A172 (cell line): ENCODE measurements around the gene FOXD4L6. TPM values are rescaled to one million over a fixed set of nuclear protein-coding genes. Genes with fewer than 3 reads are reported as not detected.
"Not testable (repeated sequence)": the region's sequence is repeated elsewhere in the genome, so short reads cannot be mapped to it uniquely, and the experiment has no call there.

ENCODE experiments used
- DNase-seq: peaks from one replicate; pipeline ENCODE4 v3.0.0-alpha.2; 2015; ENCODE audit warnings: low spot score
- total RNA-seq: library from RNA; depleted of rRNA; stranded (reverse); fragments of >200 nt; shearing (Covaris generic); gene quantifications from 2 replicates; pipeline ENCODE4 v1.2.3, GENCODE V29; 2014; rRNA removed

The FOXD4L6 gene
- total RNA-seq = not detected in 2 replicates

GRCh38 chr9:41128581-41128980 is at the start of gene FOXD4L6:
FOXD4L6 (minus strand) TSS chr9:41128681; CDS start chr9:41128383, 298 bp downstream.
- DNase-seq = not testable (repeated sequence)

- DNase-seq = not testable (repeated sequence)
These were observed 46.5 kb upstream of the FOXD4L6 start for GRCh38 chr9:41174994-41175393.

- DNase-seq = not testable (repeated sequence)
These were observed 21.6 kb upstream of the FOXD4L6 start for GRCh38 chr9:41150116-41150515.

GRCh38 chr9:41141878-41142277 is 13.4 kb upstream of the FOXD4L6 start:
- not testable (repeated sequence) for DNase-seq

DNA sequence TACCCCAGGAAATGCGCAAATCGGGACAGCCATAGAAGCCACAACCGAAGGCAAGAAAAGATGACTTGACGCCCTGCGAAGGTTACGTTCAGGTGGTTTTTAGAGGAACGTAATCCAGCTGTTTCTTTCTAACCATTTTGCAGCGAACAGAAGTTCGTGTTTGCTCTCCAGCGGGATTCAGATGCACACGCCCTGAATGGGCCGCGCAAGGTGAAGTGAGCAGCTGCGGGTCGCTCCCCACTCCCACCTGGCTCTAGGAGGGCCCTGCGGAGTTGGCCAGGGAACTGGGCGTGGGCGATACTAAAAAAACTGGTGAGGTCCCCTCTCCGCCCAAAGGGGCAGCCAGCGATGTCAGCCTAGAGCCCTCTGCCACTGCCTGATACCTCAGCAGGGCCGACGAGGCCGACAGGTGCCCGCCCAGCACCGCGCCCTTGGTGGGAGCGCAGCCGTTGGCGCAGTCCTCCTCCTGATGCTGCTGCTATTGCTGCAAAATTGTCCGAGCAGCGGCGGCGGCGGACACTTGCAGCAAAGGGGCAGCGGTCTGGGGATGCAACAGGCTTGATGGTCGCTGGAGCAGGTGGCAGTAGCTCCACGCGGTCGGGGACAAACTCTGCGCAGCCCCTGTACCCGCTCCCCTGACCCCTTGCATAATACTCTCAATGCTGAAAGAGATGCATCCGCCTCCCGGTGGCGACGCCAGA is 1.6 kb downstream of the FOXD4L6 start:
- not testable (repeated sequence) for DNase-seq

DNA sequence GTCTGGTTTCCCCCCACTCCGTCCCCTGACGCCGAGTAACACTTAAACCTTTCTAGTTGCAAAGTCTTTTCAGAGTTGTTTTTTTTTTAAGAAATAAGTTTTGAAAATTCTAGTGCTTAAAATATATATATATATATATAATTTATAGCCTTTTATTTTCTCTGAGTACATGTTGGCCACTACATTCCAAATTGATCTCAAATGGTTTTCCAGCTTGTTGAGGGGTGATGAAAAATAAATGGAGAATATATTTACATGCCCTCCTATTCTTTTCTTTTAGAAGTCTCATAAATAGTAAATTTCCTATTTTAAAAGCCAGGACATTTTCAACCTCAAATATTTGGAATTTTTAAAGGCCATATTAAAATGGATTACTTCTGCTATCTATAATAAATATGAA is 2.5 kb downstream of the FOXD4L6 start:
- not testable (repeated sequence) for DNase-seq

GRCh38 chr9:41125109-41125658 is 3.3 kb downstream of the FOXD4L6 start:
- DNase-seq = not testable (repeated sequence)

- not testable (repeated sequence) for DNase-seq
These were observed 4.0 kb downstream of the FOXD4L6 start for GRCh38 chr9:41124250-41125108.

DNA sequence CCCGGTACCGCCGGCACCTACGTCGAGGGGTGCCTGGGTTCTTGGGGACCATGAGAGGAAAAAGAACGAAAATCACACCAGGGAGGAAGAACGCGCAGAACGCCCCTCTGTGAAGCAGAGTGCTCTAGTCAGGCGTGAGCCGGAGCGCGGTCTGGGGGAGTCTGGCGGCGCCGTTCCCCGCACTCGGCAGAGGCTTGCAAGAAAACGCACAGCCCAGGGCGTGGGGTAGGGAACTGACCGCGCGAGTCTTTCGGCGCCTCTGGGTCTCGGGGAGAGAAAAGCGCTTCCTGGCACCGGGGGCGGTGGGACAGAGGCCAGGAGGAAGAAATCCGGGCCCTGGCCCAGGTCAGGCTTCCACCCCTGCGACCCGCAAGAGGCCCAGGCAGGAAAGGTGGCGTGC is 4.7 kb downstream of the FOXD4L6 start:
- not testable (repeated sequence) for DNase-seq

- DNase-seq = not testable (repeated sequence)
These were observed 5.1 kb downstream of the FOXD4L6 start for GRCh38 chr9:41123396-41123795.

DNA sequence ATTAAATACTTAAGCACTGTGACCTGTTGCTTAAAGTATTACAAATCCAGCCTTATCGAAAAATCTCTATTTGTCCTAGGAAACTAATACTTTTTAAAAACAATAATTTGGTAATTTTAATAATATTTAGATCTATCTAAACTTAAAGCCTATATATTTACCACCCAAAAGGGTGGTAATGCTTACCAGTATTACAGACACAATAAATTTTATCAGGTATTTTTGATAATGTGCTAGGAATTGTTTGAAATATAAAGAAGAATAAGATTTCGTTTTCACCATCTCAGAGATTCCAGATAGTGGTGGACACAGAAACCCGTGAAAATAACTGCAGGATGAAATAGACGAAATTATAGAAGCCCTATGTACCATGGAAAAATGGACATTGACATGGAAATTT is 7.8 kb downstream of the FOXD4L6 start:
- not testable (repeated sequence) for DNase-seq

DNA sequence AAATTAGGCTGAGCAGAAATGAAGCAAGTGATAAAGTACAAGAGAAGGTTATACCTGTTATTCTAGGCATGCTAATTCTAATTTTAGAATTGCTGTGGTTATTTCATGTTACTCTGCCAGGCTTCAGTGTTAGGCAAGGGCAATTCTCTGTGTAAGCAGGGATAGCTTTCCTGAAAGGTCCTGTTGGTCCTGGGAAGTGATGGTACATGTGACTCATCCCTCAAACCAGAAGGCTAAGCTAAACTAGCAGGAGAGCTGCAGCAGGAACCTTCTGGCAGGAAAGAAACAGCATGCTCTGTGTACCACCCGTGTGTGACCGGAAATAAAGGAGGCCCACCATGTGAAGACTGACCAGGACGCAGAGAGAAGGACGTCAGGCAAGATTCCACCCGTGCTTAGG is 8.8 kb downstream of the FOXD4L6 start:
- DNase-seq = not testable (repeated sequence)

DNA sequence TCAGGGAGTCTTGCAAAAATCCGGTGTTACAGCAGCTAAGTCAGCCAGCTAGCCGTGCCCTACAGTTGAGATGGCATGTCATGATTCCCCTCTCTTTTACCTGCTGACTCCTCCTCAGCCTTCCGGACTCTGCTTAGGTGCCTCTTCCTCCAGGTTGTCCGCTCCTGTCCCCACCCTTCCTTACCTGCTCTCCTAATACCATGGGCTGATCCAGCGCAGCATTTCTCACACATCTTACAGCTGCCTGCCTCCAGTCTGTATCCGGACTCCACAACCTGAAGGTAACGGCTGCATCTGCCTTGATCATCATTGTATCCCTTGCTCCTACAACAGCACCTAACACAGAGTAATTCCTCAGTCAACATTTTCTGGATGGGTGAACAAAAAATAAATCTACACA is 9.2 kb downstream of the FOXD4L6 start:
- DNase-seq = not testable (repeated sequence)

DNA sequence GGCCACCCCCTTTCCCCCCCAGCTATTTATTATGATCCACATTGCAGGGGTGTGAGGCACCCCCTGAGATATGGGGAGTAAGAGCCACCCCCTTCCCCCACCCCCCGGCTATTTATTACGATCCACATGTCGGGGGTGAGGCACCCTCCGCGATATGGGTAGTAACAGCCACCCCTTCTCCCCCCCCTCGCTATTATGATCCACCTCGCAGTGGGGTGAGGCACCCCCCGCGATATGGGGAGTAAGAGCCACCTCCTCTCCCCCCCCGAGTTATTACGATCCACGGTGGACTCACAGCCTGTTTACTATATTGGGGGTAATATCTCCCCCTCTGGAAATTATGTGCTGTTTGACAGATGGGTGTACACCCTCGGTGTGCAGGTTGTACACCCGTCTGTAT is 15.1 kb downstream of the FOXD4L6 start:
- DNase-seq = not testable (repeated sequence)

DNA sequence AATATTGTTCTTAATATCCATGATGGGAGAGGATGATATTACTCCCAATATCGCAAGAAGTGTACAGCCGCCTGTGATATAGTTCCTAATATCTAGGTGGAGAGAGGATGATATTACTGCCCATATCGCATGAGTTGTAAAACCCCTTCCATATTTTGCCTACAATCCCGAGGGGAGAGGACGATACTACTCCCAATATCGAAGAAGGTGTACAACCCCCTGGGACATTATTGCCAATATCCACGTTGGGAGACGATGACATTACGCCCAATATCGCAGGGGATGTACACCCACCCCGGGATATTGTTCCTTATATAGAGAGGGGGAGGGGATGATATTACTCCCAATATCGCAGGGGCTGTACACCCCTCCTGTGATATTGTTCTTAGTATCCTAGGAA is 17.1 kb downstream of the FOXD4L6 start:
- not testable (repeated sequence) for DNase-seq

GRCh38 chr9:41110913-41111312 is 17.6 kb downstream of the FOXD4L6 start:
- DNase-seq = not testable (repeated sequence)

DNA sequence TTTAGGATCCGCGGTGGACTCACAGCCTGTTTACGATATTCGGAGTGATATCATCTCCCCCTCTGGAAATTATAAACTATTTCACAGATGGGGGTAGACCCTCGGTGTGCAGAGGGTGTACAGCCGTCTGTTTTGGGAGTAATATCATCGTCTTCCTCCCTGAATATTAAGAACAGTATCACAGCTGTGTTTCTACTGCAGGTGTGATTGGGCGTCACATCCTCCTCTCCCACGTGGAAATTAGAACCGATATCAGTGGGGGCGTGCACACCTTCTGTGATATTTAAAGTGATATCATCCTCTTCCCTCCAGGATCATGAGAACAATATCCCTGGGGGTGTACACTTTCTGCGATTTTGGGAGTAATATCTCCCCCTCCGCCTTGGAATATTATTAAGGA is 19.2 kb downstream of the FOXD4L6 start:
- not testable (repeated sequence) for DNase-seq

DNA sequence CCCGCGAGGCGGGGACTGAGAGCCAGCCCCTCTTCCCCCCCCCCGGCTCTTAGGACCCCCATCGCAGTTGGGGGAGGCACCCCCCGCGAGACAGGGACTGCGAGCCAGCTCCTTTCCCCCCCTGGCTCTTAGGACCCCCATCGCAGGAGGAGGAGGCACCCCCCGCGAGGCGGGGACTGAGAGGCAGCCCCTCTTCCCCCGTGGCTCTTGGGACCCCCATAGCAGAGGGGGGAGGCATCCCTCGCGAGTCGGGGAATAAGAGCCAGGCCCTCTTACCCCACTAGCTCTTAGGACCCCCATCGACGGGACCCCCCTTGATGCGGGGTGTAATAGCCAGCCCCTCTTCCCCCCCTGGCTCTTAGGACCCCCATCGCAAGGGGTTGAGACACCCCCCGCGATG is 19.7 kb downstream of the FOXD4L6 start:
- not testable (repeated sequence) for DNase-seq

DNA sequence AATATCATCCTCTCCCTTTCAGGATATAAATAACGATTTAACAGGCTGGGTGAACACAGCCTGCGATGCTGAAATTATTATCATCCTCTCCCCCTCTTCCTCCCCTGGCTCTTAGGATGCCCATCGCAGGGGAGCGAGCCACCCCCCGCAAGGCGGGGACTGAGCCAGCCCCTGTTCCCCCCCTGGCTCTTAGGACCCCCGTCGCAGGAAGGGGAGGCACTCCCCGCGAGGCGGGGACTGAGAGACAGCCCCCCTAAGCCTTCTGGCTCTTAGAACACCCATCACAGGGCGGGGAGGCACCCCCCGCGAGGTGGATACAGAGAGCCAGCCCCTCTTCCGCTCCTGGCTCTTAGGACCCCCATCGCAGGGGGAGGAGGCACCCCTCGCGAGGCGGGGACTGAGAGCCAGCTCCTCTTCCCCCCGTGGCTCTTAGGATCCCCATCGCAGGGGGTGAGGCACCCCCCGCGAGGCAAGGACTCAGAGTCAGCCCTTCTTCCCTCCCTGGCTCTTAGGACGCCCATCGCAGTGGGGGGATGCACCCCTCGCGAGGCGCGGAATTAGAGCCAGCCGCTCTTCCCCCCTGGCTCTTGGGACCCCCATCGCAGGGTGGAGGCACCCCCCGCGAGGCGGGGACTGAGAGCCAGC is 21.9 kb downstream of the FOXD4L6 start:
- DNase-seq = not testable (repeated sequence)

GRCh38 chr9:41105557-41106253 is 22.8 kb downstream of the FOXD4L6 start:
- DNase-seq = not testable (repeated sequence)

GRCh38 chr9:41104542-41104941 is 23.9 kb downstream of the FOXD4L6 start:
- DNase-seq = not testable (repeated sequence)
